GM12878 (cell line): ENCODE data around the gene VPS25. TPM values are rescaled to one million over a fixed set of nuclear protein-coding genes. Genes with fewer than 3 reads are reported as not detected.

Experiments
- BHLHE40 ChIP-seq, 2 experiments: fragments of 450-650 bp in 1 of 2; IDR thresholded peaks; 2 replicates each; pipeline ENCODE4 v1.6.1; 2011 to 2017; ENCODE audit warnings: low read depth in 2 of 2, borderline replicate concordance in 1 of 2, improper control_type of control experiment in 1 of 2, low read length in 1 of 2, mild to moderate bottlenecking in 1 of 2
- CBFB ChIP-seq: IDR thresholded peaks from 2 replicates; pipeline ENCODE4 v1.6.1; 2016; ENCODE audit warnings: antibody characterized with exemption, low read depth
- CHD1 ChIP-seq: IDR thresholded peaks from 2 replicates; pipeline ENCODE4 v1.6.1; 2012; ENCODE audit warnings: low read depth, low read length, improper control_type of control experiment
- EP300 ChIP-seq, 2 experiments: fragments of 150-350 bp in 1 of 2; IDR thresholded peaks; 2 replicates each; pipeline ENCODE4 v1.6.1; 2011 to 2012; ENCODE audit warnings: low read depth in 2 of 2, low read length in 2 of 2, borderline replicate concordance in 1 of 2, improper control_type of control experiment in 1 of 2, inconsistent platforms in 1 of 2; ENCODE audit not compliant: control insufficient read depth in 1 of 2
- IKZF1 ChIP-seq: fragments of 450-650 bp; conservative IDR thresholded peaks from 2 replicates; pipeline ENCODE4 v1.6.1; 2017; ENCODE audit warnings: antibody characterized with exemption, mild to moderate bottlenecking
- JUNB ChIP-seq: IDR thresholded peaks from 2 replicates; pipeline ENCODE4 v1.6.1; 2016; ENCODE audit warnings: antibody characterized with exemption, mild to moderate bottlenecking
- KAT2A ChIP-seq: conservative IDR thresholded peaks from 2 replicates; pipeline ENCODE4 v1.6.1; 2011; ENCODE audit warnings: low read depth, low read length; ENCODE audit not compliant: control insufficient read depth
- MEF2A ChIP-seq: IDR thresholded peaks from 2 replicates; pipeline ENCODE4 v1.6.1; 2011; ENCODE audit warnings: low read depth, mild to moderate bottlenecking, low read length, moderate library complexity; ENCODE audit not compliant: insufficient read depth
- MXI1 ChIP-seq: fragments of 150-350 bp; IDR thresholded peaks from 2 replicates; pipeline ENCODE4 v1.6.1; 2011; ENCODE audit warnings: low read depth, mild to moderate bottlenecking, inconsistent platforms, low read length, improper control_type of control experiment
- NR2F1 ChIP-seq: fragments of 450-650 bp; conservative IDR thresholded peaks from 2 replicates; pipeline ENCODE4 v1.6.1; 2017; ENCODE audit warnings: mild to moderate bottlenecking
- POLR2A ChIP-seq: IDR thresholded peaks from 2 replicates; pipeline ENCODE4 v1.6.1; 2011; ENCODE audit warnings: low read depth, mild to moderate bottlenecking, low read length
- RCOR1 ChIP-seq: conservative IDR thresholded peaks from 2 replicates; pipeline ENCODE4 v1.6.1; 2012; ENCODE audit warnings: low read depth, low read length, improper control_type of control experiment
- RUNX3 ChIP-seq: IDR thresholded peaks from 2 replicates; pipeline ENCODE4 v1.6.1; 2012; ENCODE audit warnings: low read length, inconsistent platforms
- SMC3 ChIP-seq: IDR thresholded peaks from 2 replicates; pipeline ENCODE4 v1.6.1; 2011; ENCODE audit warnings: low read length, improper control_type of control experiment, borderline replicate concordance
- SP1 ChIP-seq: IDR thresholded peaks from one replicate; pipeline ENCODE4 v1.6.1; 2011; ENCODE audit warnings: low read depth, low read length
- YY1 ChIP-seq: IDR thresholded peaks from 2 replicates; pipeline ENCODE4 v1.6.1; 2011; ENCODE audit warnings: low read depth, mild to moderate bottlenecking, low read length
- ZNF24 ChIP-seq: fragments of 450-650 bp; IDR thresholded peaks from 2 replicates; pipeline ENCODE4 v1.6.1; 2017; ENCODE audit warnings: antibody characterized with exemption, mild to moderate bottlenecking
- polyA plus RNA-seq, 11 experiments: library from polyadenylated mRNA; depleted of rRNA in 4 of 11; unstranded in 6 of 11; stranded (reverse) in 5 of 11; fragments of >200 nt; fragmentation: Nextera tagmentation in 4 of 11; fragmentation: Illumina TruSeq in 1 of 11; extraction: Ambion mirVana in 4 of 11; extraction: Trizol in 1 of 11; gene quantifications; 1 replicate in 1 of 11; 2 replicates in 10 of 11; pipeline versions ENCODE4 v1.2.1 to v1.2.3, GENCODE V29; 2011 to 2016; ENCODE audit warnings: inconsistent platforms in 2 of 11, missing spikeins in 2 of 11, low read depth in 1 of 11
- total RNA-seq, 4 experiments: library from RNA; depleted of rRNA in 3 of 4; stranded (reverse); fragments of >200 nt in 3 of 4; fragmentation: Illumina TruSeq in 1 of 4; extraction: Trizol in 1 of 4; gene quantifications; 2 replicates each; pipeline versions ENCODE4 v1.2.1 to v1.2.3, GENCODE V29; 2013 to 2021
- TF ChIP-seq, protein P1 (sequence below): fragments of 450-650 bp; formaldehyde crosslinking; IDR thresholded peaks from 2 replicates; pipeline ENCODE4 v1.5.0; 2022; ENCODE audit warnings: mild to moderate bottlenecking, missing genetic modification characterization
- TF ChIP-seq, protein P2 (sequence below): IDR thresholded peaks from 2 replicates; pipeline ENCODE4 v1.6.1; 2012; ENCODE audit warnings: low read depth, low read length, improper control_type of control experiment
- TF ChIP-seq, protein P3 (sequence below): IDR thresholded peaks from 2 replicates; pipeline ENCODE4 v1.6.1; 2012; ENCODE audit warnings: improper control_type of control experiment, low read depth, low read length; ENCODE audit not compliant: insufficient replicate concordance

Gene VPS25
- total and polyA plus RNA-seq, 10 of the 15 experiments (the other 5 are each of a cell fraction or from before 2014, with no cell fraction given), result 92.7 to 185 (median 136) TPM

DNA sequence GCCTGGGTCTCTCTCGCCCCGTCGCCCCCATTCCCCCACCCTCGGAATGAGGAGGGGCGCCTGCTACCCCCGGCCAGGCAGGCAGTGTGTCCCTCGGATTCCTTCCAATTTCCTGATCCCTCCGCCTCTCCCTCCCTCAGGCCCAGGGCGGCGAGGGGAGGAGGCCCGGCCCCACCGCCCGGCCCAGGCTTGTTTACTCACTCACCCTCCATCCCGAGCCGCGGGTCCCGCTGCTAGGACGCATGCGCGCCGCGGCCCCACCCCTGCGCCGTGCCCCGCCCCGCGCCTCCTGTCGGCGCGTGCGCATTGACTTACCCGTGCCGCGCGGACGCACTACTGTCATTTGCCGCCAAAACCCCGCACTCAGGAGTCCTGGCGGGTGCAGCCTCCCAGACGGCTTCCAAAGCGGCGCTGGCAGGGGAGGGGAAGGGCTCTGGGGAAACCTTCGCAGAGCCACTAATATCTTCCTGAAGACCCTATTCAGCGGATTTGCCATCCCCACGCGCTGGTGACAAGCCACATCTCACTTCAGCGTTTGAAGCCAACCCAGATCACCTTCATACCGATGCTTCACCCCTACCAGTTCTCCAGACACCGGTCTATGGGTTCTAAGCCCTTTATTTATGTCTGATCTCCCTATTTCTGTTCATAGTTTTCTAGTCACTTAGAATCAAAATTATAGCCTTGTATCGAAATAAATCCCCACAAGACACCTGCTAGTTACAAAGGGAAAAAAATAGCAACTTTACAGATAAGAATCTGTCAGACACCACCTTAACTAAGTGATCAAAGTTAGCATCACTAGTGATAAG, 28.2 kb upstream of the VPS25 start, which contains the start of gene EZH1 (continued):
- TF ChIP-seq, protein P1, sequence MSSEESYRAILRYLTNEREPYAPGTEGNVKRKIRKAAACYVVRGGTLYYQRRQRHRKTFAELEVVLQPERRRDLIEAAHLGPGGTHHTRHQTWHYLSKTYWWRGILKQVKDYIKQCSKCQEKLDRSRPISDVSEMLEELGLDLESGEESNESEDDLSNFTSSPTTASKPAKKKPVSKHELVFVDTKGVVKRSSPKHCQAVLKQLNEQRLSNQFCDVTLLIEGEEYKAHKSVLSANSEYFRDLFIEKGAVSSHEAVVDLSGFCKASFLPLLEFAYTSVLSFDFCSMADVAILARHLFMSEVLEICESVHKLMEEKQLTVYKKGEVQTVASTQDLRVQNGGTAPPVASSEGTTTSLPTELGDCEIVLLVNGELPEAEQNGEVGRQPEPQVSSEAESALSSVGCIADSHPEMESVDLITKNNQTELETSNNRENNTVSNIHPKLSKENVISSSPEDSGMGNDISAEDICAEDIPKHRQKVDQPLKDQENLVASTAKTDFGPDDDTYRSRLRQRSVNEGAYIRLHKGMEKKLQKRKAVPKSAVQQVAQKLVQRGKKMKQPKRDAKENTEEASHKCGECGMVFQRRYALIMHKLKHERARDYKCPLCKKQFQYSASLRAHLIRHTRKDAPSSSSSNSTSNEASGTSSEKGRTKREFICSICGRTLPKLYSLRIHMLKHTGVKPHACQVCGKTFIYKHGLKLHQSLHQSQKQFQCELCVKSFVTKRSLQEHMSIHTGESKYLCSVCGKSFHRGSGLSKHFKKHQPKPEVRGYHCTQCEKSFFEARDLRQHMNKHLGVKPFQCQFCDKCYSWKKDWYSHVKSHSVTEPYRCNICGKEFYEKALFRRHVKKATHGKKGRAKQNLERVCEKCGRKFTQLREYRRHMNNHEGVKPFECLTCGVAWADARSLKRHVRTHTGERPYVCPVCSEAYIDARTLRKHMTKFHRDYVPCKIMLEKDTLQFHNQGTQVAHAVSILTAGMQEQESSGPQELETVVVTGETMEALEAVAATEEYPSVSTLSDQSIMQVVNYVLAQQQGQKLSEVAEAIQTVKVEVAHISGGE (CRISPR knock-in tag), result no peak
- TF ChIP-seq CHD1, result no peak
- no peak for TF ChIP-seq RUNX3
- no peak for TF ChIP-seq SP1
- no peak for TF ChIP-seq RCOR1
- TF ChIP-seq MXI1, result no peak
- TF ChIP-seq, protein P2, sequence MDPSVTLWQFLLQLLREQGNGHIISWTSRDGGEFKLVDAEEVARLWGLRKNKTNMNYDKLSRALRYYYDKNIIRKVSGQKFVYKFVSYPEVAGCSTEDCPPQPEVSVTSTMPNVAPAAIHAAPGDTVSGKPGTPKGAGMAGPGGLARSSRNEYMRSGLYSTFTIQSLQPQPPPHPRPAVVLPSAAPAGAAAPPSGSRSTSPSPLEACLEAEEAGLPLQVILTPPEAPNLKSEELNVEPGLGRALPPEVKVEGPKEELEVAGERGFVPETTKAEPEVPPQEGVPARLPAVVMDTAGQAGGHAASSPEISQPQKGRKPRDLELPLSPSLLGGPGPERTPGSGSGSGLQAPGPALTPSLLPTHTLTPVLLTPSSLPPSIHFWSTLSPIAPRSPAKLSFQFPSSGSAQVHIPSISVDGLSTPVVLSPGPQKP, result no peak
- TF ChIP-seq BHLHE40 (IDR thresholded peaks at IDR 0.05; ENCODE audit: borderline replicate concordance in 1 of 2, low read depth in 2 of 2, low read length in 1 of 2), result peak; percentile 80 to 91; a peak in 3 of 4 replicates
- TF ChIP-seq, protein P3, sequence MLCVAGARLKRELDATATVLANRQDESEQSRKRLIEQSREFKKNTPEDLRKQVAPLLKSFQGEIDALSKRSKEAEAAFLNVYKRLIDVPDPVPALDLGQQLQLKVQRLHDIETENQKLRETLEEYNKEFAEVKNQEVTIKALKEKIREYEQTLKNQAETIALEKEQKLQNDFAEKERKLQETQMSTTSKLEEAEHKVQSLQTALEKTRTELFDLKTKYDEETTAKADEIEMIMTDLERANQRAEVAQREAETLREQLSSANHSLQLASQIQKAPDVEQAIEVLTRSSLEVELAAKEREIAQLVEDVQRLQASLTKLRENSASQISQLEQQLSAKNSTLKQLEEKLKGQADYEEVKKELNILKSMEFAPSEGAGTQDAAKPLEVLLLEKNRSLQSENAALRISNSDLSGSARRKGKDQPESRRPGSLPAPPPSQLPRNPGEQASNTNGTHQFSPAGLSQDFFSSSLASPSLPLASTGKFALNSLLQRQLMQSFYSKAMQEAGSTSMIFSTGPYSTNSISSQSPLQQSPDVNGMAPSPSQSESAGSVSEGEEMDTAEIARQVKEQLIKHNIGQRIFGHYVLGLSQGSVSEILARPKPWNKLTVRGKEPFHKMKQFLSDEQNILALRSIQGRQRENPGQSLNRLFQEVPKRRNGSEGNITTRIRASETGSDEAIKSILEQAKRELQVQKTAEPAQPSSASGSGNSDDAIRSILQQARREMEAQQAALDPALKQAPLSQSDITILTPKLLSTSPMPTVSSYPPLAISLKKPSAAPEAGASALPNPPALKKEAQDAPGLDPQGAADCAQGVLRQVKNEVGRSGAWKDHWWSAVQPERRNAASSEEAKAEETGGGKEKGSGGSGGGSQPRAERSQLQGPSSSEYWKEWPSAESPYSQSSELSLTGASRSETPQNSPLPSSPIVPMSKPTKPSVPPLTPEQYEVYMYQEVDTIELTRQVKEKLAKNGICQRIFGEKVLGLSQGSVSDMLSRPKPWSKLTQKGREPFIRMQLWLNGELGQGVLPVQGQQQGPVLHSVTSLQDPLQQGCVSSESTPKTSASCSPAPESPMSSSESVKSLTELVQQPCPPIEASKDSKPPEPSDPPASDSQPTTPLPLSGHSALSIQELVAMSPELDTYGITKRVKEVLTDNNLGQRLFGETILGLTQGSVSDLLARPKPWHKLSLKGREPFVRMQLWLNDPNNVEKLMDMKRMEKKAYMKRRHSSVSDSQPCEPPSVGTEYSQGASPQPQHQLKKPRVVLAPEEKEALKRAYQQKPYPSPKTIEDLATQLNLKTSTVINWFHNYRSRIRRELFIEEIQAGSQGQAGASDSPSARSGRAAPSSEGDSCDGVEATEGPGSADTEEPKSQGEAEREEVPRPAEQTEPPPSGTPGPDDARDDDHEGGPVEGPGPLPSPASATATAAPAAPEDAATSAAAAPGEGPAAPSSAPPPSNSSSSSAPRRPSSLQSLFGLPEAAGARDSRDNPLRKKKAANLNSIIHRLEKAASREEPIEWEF, result no peak
- TF ChIP-seq NR2F1, result no peak
- TF ChIP-seq POLR2A, result peak; percentile 83
- TF ChIP-seq CBFB, result no peak
- TF ChIP-seq SMC3, result no peak
- peak; percentile 75 for TF ChIP-seq IKZF1
- no peak for TF ChIP-seq ZNF24
- TF ChIP-seq KAT2A, result no peak
- TF ChIP-seq MEF2A, result no peak
- no peak for TF ChIP-seq EP300 (IDR thresholded peaks at IDR 0.05; ENCODE audit: borderline replicate concordance in 1 of 2, control insufficient read depth in 1 of 2, low read depth in 2 of 2, low read length in 2 of 2)
- TF ChIP-seq YY1, result peak; percentile 39; the same call in 1 of the 2 replicates
- no peak for TF ChIP-seq JUNB
